Right lobe of liver (tissue), 4 donors: ENCODE measurements around the gene URB1.
A peak's percentile ranks its signal among the peaks of the same experiment; 100 is the strongest.

Experiments used
- POLR2A ChIP-seq: fragments of 450-650 bp; IDR thresholded peaks from one replicate; pipeline ENCODE4 v1.6.1; 2017; ENCODE audit warnings: antibody characterized with exemption, mild to moderate bottlenecking
- TF ChIP-seq, protein P1 (sequence below), 4 donors: fragments of 200-600 bp in 3 of 4; fragments of 450-650 bp in 1 of 4; IDR thresholded peaks; one replicate each; pipeline versions ENCODE4 v1.5.1 to v1.8.0; 2016 to 2022; ENCODE audit warnings: antibody characterized with exemption in 4 of 4, mild to moderate bottlenecking in 2 of 4
- donor health status: DM: no; HTN: no; CAD: no.
- donor health status: DM: no; HTN: no; CAD: no.
- donor health status: DM: no; HTN: yes; CAD: no.

DNA sequence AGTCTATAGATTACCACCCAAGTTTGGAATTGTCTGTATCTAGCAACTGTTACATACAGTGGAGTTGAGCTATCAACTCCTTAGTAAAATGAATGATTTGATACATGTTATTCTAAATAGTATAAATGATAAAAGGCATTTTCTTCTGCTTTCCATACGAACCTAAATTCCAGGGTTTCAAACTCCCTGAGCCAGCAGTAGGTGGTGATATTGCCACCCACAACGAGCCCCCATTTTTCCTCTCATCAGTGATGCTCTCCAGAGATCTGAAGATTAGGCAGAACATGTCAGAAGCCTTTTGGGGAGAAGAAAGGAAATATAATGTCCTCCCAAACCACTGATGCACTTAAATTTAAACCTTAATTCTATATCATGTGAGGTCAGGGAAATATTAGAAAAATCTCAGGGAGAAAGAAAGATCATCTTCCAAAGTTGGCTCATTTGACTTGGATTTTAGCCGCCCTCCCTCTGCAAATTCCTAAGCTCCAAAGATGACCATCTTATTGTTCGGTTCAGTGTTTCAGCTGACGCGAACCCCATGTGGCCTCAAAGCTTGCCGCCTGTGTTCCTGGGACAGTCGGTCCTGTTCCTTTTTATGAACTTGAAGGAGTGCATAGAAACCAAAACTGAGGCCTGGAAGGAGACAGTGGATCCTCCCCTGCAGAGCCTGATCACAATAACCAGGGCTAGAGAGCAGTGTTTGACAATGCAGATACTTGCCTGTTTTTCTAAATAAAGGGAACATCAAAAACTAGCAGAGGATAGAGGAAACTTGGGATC lies 22.0 kb upstream of the URB1 start:
- TF ChIP-seq, protein P1, sequence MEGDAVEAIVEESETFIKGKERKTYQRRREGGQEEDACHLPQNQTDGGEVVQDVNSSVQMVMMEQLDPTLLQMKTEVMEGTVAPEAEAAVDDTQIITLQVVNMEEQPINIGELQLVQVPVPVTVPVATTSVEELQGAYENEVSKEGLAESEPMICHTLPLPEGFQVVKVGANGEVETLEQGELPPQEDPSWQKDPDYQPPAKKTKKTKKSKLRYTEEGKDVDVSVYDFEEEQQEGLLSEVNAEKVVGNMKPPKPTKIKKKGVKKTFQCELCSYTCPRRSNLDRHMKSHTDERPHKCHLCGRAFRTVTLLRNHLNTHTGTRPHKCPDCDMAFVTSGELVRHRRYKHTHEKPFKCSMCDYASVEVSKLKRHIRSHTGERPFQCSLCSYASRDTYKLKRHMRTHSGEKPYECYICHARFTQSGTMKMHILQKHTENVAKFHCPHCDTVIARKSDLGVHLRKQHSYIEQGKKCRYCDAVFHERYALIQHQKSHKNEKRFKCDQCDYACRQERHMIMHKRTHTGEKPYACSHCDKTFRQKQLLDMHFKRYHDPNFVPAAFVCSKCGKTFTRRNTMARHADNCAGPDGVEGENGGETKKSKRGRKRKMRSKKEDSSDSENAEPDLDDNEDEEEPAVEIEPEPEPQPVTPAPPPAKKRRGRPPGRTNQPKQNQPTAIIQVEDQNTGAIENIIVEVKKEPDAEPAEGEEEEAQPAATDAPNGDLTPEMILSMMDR (IDR thresholded peaks at IDR 0.05): peak; percentile 9 to 24 (median 21)
- no peak for TF ChIP-seq POLR2A
